ENCODE measurements around the gene TEX52. TPM values are rescaled to one million over a fixed set of nuclear protein-coding genes. Genes with fewer than 3 reads are reported as not detected.

Gene TEX52
- total RNA-seq, 1 experiment from 2014 or later, result not detected

DNA sequence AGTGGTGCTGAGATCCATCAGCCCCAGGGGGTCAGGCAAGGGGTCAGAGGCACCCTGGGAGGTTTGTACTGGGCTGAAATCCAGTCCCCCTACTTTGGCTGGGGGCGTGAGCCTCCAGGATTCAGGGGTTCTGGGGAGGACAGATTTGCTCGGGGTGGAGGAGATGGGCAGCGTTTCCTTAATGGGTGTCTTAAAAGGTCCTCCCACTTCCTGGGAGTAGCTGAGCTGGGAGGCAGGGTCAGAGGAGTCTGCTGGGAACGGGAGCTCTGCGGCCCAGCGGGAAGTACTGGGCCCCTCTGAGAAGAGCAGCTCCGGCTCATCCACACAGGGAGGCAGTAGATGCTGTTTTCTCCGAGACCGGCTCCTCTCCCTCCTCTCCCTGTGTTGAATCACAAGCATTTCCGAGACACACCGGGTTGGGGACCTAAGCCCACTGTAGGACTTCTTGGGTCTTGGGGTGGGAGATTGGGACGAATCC is 2.1 kb upstream of the TEX52 start:
- ChIA-PET POLR2A (no interaction called here), RAD21 (ENCODE audit: low non-redundant PET in 1 of 2, low total read pairs in 2 of 2, uncharacterized antibody in 2 of 2, unreplicated experiment in 2 of 2) (no interaction called here), CTCF (no interaction called here)
- no TSS peak for BruUV-seq (replicated peaks)
- ATAC-seq (no peak), DNase-seq (ENCODE audit: low read depth, low spot score) (no peak)
- Histone ChIP-seq H3K9me2 (ENCODE audit: insufficient read depth) (no peaks in the 10 kb centered on the region), H3K27ac (ENCODE audit: low read depth, low read length) (no peak overlapping the region), H4K20me1 (ENCODE audit: insufficient read depth) (no peaks in the 10 kb centered on the region), H3K36me3 (ENCODE audit: control insufficient read depth in 1 of 2, insufficient read depth in 2 of 2, low read length in 2 of 2) (peaks cover 35 to 42% of the 10 kb centered on the region in 2 experiments; a peak in 3 of 4 replicates), H3K4me3 (replicated peaks in 1 of 2; ENCODE audit: low read depth in 1 of 2, low read length in 2 of 2) (no peak overlapping the region), H2AFZ (ENCODE audit: low read depth, low read length, poor library complexity, severe bottlenecking) (no peak overlapping the region), H3K4me1 (ENCODE audit: control insufficient read depth in 1 of 2, insufficient read depth in 2 of 2, low read length in 2 of 2) (no peaks in the 10 kb centered on the region; a peak in 1 of 4 replicates), H3K27me3 (ENCODE audit: insufficient read depth, low read length) (no peaks in the 10 kb centered on the region), H3K9ac (ENCODE audit: low read length) (no peak overlapping the region), H3K79me2 (ENCODE audit: insufficient read depth, low read length) (no peaks in the 10 kb centered on the region), H3K4me2 (ENCODE audit: low read length) (no peak overlapping the region), H3K9me3 (ENCODE audit: control insufficient read depth in 1 of 2, insufficient read depth in 1 of 2, low read depth in 1 of 2, low read length in 2 of 2) (no peaks in the 10 kb centered on the region)
- no peak for TF ChIP-seq SP1 (IDR thresholded peaks at IDR 0.05; ENCODE audit: low read depth)
- TF ChIP-seq EGR1 (IDR thresholded peaks at IDR 0.05; ENCODE audit: low read depth), result no peak
- TF ChIP-seq TCF7L2 (IDR thresholded peaks at IDR 0.05; ENCODE audit: borderline replicate concordance, extremely low read depth, insufficient read depth, insufficient read length), result no peak
- TF ChIP-seq CBX3 (IDR thresholded peaks at IDR 0.05; ENCODE audit: low read depth), result no peak
- TF ChIP-seq FOSL1 (IDR thresholded peaks at IDR 0.05; ENCODE audit: low read depth), result no peak
- TF ChIP-seq SIN3A (IDR thresholded peaks at IDR 0.05; ENCODE audit: low read depth), result no peak
- no peak for TF ChIP-seq YY1 (IDR thresholded peaks at IDR 0.05; ENCODE audit: extremely low read depth, insufficient replicate concordance, low read depth, low read length)
- TF ChIP-seq, protein P1, sequence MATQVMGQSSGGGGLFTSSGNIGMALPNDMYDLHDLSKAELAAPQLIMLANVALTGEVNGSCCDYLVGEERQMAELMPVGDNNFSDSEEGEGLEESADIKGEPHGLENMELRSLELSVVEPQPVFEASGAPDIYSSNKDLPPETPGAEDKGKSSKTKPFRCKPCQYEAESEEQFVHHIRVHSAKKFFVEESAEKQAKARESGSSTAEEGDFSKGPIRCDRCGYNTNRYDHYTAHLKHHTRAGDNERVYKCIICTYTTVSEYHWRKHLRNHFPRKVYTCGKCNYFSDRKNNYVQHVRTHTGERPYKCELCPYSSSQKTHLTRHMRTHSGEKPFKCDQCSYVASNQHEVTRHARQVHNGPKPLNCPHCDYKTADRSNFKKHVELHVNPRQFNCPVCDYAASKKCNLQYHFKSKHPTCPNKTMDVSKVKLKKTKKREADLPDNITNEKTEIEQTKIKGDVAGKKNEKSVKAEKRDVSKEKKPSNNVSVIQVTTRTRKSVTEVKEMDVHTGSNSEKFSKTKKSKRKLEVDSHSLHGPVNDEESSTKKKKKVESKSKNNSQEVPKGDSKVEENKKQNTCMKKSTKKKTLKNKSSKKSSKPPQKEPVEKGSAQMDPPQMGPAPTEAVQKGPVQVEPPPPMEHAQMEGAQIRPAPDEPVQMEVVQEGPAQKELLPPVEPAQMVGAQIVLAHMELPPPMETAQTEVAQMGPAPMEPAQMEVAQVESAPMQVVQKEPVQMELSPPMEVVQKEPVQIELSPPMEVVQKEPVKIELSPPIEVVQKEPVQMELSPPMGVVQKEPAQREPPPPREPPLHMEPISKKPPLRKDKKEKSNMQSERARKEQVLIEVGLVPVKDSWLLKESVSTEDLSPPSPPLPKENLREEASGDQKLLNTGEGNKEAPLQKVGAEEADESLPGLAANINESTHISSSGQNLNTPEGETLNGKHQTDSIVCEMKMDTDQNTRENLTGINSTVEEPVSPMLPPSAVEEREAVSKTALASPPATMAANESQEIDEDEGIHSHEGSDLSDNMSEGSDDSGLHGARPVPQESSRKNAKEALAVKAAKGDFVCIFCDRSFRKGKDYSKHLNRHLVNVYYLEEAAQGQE (IDR thresholded peaks at IDR 0.05; ENCODE audit: low read depth), result no peak
- TF ChIP-seq CEBPB (IDR thresholded peaks at IDR 0.05; ENCODE audit: low read depth), result no peak
- TF ChIP-seq SRF (IDR thresholded peaks at IDR 0.05; ENCODE audit: low read depth), result no peak
- no peak for TF ChIP-seq EZH2phosphoT487 (IDR thresholded peaks at IDR 0.05; ENCODE audit: borderline replicate concordance)
- TF ChIP-seq, protein P2, sequence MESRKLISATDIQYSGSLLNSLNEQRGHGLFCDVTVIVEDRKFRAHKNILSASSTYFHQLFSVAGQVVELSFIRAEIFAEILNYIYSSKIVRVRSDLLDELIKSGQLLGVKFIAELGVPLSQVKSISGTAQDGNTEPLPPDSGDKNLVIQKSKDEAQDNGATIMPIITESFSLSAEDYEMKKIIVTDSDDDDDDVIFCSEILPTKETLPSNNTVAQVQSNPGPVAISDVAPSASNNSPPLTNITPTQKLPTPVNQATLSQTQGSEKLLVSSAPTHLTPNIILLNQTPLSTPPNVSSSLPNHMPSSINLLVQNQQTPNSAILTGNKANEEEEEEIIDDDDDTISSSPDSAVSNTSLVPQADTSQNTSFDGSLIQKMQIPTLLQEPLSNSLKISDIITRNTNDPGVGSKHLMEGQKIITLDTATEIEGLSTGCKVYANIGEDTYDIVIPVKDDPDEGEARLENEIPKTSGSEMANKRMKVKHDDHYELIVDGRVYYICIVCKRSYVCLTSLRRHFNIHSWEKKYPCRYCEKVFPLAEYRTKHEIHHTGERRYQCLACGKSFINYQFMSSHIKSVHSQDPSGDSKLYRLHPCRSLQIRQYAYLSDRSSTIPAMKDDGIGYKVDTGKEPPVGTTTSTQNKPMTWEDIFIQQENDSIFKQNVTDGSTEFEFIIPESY (IDR thresholded peaks at IDR 0.05; ENCODE audit: extremely low read depth, insufficient replicate concordance, low read length), result no peak
- no peak for TF ChIP-seq EZH2 (IDR thresholded peaks at IDR 0.05)
- TF ChIP-seq, protein P3, sequence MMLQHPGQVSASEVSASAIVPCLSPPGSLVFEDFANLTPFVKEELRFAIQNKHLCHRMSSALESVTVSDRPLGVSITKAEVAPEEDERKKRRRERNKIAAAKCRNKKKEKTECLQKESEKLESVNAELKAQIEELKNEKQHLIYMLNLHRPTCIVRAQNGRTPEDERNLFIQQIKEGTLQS (IDR thresholded peaks at IDR 0.05), result no peak
- TF ChIP-seq RAD21 (IDR thresholded peaks at IDR 0.05; ENCODE audit: low read depth), result no peak
- TF ChIP-seq ZNF274 (IDR thresholded peaks at IDR 0.05; ENCODE audit: low read depth, low read length), result no peak
- no peak for TF ChIP-seq POLR2A (IDR thresholded peaks at IDR 0.05; ENCODE audit: borderline replicate concordance, extremely low read depth, insufficient read depth, insufficient read length)
- no peak for TF ChIP-seq ELF1 (IDR thresholded peaks at IDR 0.05; ENCODE audit: borderline replicate concordance, low read depth)
- TF ChIP-seq, protein P4, sequence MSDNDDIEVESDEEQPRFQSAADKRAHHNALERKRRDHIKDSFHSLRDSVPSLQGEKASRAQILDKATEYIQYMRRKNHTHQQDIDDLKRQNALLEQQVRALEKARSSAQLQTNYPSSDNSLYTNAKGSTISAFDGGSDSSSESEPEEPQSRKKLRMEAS (IDR thresholded peaks at IDR 0.05), result no peak
- TF ChIP-seq ZFX (IDR thresholded peaks at IDR 0.05), result no peak
- intact Hi-C loops (cut with micrococcal nuclease), result no loop called here

Measured in HCT116 (cell line).